HL-60 (cell line): Measurements from ENCODE around the gene POU2AF1.

ENCODE experiments used
- DNase-seq, 2 experiments: peaks; one replicate each; pipeline ENCODE4 v3.0.0-alpha.2; 2010 to 2020; ENCODE audit warnings: low read depth in 1 of 2, low spot score in 1 of 2
- H3K27ac ChIP-seq: fragments of 250-450 bp; sonication (Bioruptor Pico); replicated peaks from 2 replicates; pipeline ENCODE4 v1.5.1; 2020; ENCODE audit warnings: mild to moderate bottlenecking, moderate library complexity
- H3K27me3 ChIP-seq: fragments of 250-450 bp; sonication (Bioruptor Pico); 2 replicates; pipeline ENCODE4 v1.5.1; 2021; ENCODE audit warnings: mild to moderate bottlenecking, moderate library complexity; ENCODE audit not compliant: insufficient read depth, poor library complexity, severe bottlenecking
- H3K4me3 ChIP-seq: replicated peaks from 2 replicates; pipeline ENCODE4 v1.5.1; 2011; ENCODE audit warnings: mild to moderate bottlenecking, control low read depth, low read length; ENCODE audit not compliant: insufficient read depth
- CTCF ChIP-seq: IDR thresholded peaks from one replicate; pipeline ENCODE4 v1.5.1; 2011; ENCODE audit warnings: low read length, control low read depth, inconsistent platforms; ENCODE audit not compliant: insufficient read depth
- GABPA ChIP-seq: IDR thresholded peaks from 2 replicates; pipeline ENCODE4 v1.6.1; 2012; ENCODE audit warnings: low read depth
- POLR2AphosphoS5 ChIP-seq: IDR thresholded peaks from 2 replicates; pipeline ENCODE4 v1.6.1; 2012; ENCODE audit warnings: low read depth
- REST ChIP-seq: IDR thresholded peaks from 2 replicates; pipeline ENCODE4 v1.6.1; 2012; ENCODE audit warnings: low read depth; ENCODE audit not compliant: insufficient replicate concordance
- SPI1 ChIP-seq: IDR thresholded peaks from 2 replicates; pipeline ENCODE4 v1.6.1; 2012; ENCODE audit warnings: low read depth, mild to moderate bottlenecking, borderline replicate concordance

Gene POU2AF1

GRCh38 chr11:111325259-111325658 lies 53.8 kb downstream of the POU2AF1 start:
- H3K4me3 ChIP-seq, result no peak overlapping the region
- TF ChIP-seq POLR2AphosphoS5, result no peak
- TF ChIP-seq CTCF, result no peak
- TF ChIP-seq REST, result no peak
- no peak for TF ChIP-seq SPI1
- TF ChIP-seq GABPA, result no peak
- peaks cover 4% of the 10 kb centered on the region for H3K27me3 ChIP-seq
- H3K27ac ChIP-seq, result no peak overlapping the region
- no peak for DNase-seq

- no peak overlapping the region for H3K4me3 ChIP-seq
- no peak overlapping the region for H3K27ac ChIP-seq
- peaks cover 4% of the 10 kb centered on the region for H3K27me3 ChIP-seq
- TF ChIP-seq GABPA, result no peak
- no peak for TF ChIP-seq REST
- TF ChIP-seq POLR2AphosphoS5, result no peak
- TF ChIP-seq SPI1, result no peak
- no peak for TF ChIP-seq CTCF
- DNase-seq, result no peak
Measured at GRCh38 chr11:111324277-111324720, 54.8 kb downstream of the POU2AF1 start.

- TF ChIP-seq POLR2AphosphoS5 (no peak), GABPA (no peak), SPI1 (no peak), REST (no peak), CTCF (no peak)
- Histone ChIP-seq H3K27me3 (peaks cover 4% of the 10 kb centered on the region), H3K4me3 (no peak overlapping the region)
Measured at GRCh38 chr11:111322534-111322933, 56.5 kb downstream of the POU2AF1 start.

More at GRCh38 chr11:111322534-111322933, 56.5 kb downstream of the POU2AF1 start:
- no peak overlapping the region for H3K27ac ChIP-seq
- no peak for DNase-seq
